ENCODE measurements around the gene OR51F1.

DNA sequence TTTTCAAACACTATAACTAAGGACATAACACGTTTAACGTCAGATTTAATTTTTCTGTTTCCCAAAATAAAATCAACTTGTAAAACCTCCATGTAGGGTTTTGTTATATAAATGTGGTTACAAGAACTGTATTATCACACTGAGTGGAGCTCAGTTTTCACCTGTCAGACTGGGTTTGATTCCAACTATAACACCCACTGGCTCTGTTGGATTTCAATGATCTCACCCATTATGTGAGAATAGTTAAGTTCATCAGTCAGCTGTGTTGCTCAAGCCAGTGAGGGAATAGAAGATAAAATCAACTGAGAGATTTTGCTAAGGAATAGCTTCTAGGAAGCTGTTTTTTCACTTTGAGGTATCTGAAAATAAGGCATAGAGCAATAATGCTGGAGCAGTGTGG lies 39.5 kb upstream of the OR51F1 start:
- no peak for TF ChIP-seq ZNF248 (tag by site-specific recombination; IDR thresholded peaks at IDR 0.05)
- TF ChIP-seq ZNF24 (tag by site-specific recombination; IDR thresholded peaks at IDR 0.05), result no peak
- TF ChIP-seq ZNF350 (tag by site-specific recombination; IDR thresholded peaks at IDR 0.05), result no peak
- TF ChIP-seq, protein P1, sequence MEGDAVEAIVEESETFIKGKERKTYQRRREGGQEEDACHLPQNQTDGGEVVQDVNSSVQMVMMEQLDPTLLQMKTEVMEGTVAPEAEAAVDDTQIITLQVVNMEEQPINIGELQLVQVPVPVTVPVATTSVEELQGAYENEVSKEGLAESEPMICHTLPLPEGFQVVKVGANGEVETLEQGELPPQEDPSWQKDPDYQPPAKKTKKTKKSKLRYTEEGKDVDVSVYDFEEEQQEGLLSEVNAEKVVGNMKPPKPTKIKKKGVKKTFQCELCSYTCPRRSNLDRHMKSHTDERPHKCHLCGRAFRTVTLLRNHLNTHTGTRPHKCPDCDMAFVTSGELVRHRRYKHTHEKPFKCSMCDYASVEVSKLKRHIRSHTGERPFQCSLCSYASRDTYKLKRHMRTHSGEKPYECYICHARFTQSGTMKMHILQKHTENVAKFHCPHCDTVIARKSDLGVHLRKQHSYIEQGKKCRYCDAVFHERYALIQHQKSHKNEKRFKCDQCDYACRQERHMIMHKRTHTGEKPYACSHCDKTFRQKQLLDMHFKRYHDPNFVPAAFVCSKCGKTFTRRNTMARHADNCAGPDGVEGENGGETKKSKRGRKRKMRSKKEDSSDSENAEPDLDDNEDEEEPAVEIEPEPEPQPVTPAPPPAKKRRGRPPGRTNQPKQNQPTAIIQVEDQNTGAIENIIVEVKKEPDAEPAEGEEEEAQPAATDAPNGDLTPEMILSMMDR (tag by site-specific recombination; IDR thresholded peaks at IDR 0.05), result no peak
- no peak for TF ChIP-seq SALL2 (tag by site-specific recombination; IDR thresholded peaks at IDR 0.05; ENCODE audit: borderline replicate concordance)
- no peak for TF ChIP-seq ZNF747 (tag by site-specific recombination; IDR thresholded peaks at IDR 0.05)
- no peak for TF ChIP-seq OSR2 (tag by site-specific recombination; IDR thresholded peaks at IDR 0.05)
- no peak for TF ChIP-seq TCF7L2 (IDR thresholded peaks at IDR 0.05; ENCODE audit: borderline replicate concordance, low read depth, low read length)
- no peak for TF ChIP-seq ZNF561 (tag by site-specific recombination; IDR thresholded peaks at IDR 0.05; ENCODE audit: borderline replicate concordance)
- TF ChIP-seq, protein P2, sequence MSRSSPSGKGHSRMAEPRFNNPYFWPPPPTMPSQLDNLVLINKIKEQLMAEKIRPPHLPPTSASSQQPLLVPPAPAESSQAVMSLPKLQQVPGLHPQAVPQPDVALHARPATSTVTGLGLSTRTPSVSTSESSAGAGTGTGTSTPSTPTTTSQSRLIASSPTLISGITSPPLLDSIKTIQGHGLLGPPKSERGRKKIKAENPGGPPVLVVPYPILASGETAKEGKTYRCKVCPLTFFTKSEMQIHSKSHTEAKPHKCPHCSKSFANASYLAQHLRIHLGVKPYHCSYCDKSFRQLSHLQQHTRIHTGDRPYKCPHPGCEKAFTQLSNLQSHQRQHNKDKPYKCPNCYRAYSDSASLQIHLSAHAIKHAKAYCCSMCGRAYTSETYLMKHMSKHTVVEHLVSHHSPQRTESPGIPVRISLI (tag by site-specific recombination; IDR thresholded peaks at IDR 0.05), result no peak

All from HEK293 (cell line).